Activated CD4-positive, alpha-beta memory T cell treated with anti-CD3 and anti-CD28 coated beads, Interleukin-2, amount 10 ng/mL, durations not matched to agents 7 days and 5 days (primary cell): ENCODE results near the gene EPHB2. TPM values are rescaled to one million over a fixed set of nuclear protein-coding genes. Genes with fewer than 3 reads are reported as not detected.

ENCODE experiments used
- CTCF ChIA-PET: fragments of 350-600 bp; sonication (Branson Sonifier 250); formaldehyde crosslinking; loops from one replicate; lab custom pipeline; 2021; ENCODE audit warnings: antibody characterized with exemption, inconsistent platforms; lab: Charles Lee
- POLR2A ChIA-PET: fragments of 350-600 bp; sonication (Branson Sonifier 250); formaldehyde crosslinking; loops from one replicate; lab custom pipeline; 2021; ENCODE audit warnings: antibody characterized with exemption; lab: Charles Lee
- DNase-seq: peaks from one replicate; pipeline ENCODE4 v3.0.0-alpha.2; 2020
- H3K27ac Mint-ChIP-seq: one replicate; pipeline ENCODE4 v1.8.0; 2021; ENCODE audit warnings: mild to moderate bottlenecking, mixed read lengths
- H3K27me3 Mint-ChIP-seq: one replicate; pipeline ENCODE4 v1.8.0; 2021; ENCODE audit warnings: mixed read lengths
- H3K36me3 Mint-ChIP-seq: one replicate; pipeline ENCODE4 v1.8.0; 2021; ENCODE audit warnings: low read depth, mixed read lengths
- H3K4me1 Mint-ChIP-seq: one replicate; pipeline ENCODE4 v1.8.0; 2021; ENCODE audit warnings: mixed read lengths
- H3K4me3 Mint-ChIP-seq: one replicate; pipeline ENCODE4 v1.8.0; 2021; ENCODE audit warnings: mild to moderate bottlenecking, mixed read lengths
- H3K9me3 Mint-ChIP-seq: one replicate; pipeline ENCODE4 v1.8.0; 2021; ENCODE audit warnings: mixed read lengths
- total RNA-seq, 2 experiments: library from RNA; stranded (reverse); gene quantifications; one replicate each; pipeline ENCODE4 v1.2.3, GENCODE V29; 2021

Gene EPHB2
- total RNA-seq, 2 experiments from 2014 or later = not detected

DNA sequence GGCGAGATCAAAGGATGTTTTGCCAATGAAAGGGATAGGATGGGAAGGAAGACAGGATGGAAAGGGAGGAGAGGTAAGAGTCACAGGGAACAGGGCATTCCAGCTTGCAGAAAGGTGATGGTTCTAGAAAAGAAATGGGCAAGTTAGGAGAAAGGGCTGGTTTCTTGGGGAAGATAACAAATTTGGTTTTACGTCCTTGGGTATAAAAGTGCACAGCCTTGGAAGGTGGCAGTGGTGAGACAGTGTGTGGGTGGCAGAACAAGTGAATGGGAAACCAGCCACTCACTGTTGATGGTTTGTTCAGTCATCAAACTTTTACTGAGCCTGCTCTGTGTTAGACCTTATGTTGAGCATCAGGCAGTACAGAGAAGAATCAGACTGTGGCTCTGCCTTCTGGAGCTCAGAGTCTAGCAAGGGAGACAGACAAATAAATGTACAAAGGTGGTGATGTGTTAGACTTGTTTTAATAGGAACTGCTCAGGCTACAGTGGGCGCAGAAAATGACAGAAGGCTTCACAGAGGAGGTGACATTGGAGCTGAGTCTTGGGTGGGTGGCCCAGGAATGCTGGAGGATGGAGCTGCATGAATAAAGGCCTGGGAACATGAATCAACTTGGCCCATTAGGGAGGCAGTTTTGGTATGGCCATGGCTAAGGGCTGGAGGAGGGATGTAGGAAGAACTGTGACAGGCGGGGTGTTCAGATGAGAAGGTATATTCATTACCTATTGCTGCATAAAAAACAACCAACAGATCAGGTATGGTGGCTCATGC, 76.3 kb downstream of the EPHB2 start:
- H3K27me3 Mint-ChIP-seq = peaks cover 8% of the 10 kb centered on the region
- H3K27ac Mint-ChIP-seq = no peak overlapping the region
- no peak for DNase-seq
- H3K9me3 Mint-ChIP-seq = no peaks in the 10 kb centered on the region
- no peaks in the 10 kb centered on the region for H3K36me3 Mint-ChIP-seq
- CTCF ChIA-PET = no interaction called here
- H3K4me1 Mint-ChIP-seq = no peaks in the 10 kb centered on the region
- POLR2A ChIA-PET = no interaction called here
- H3K4me3 Mint-ChIP-seq = no peak overlapping the region

DNA sequence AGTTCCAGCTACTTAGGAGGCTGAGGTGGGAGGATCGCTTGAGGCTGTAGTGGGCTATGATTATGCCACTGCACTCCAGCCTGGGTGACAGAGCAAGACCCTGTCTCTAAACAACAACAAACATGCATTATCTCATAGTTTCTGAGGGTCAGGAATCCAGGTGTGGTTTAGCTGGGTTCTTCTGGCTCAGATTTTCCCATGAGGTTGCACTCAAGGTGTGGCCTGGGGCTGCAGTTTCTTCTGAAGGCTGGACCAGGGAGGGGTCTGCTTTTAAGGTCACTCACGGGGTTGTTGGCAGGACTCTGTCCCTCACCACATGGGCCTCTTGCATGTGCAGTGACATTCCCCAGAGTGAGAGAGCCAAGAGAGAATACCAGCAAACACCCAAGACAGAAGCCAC, 77.0 kb downstream of the EPHB2 start:
- ChIA-PET CTCF (no interaction called here), POLR2A (no interaction called here)
- DNase-seq = no peak
- peaks cover 8% of the 10 kb centered on the region for H3K27me3 Mint-ChIP-seq
- H3K4me3 Mint-ChIP-seq = no peak overlapping the region
- no peak overlapping the region for H3K27ac Mint-ChIP-seq
- no peaks in the 10 kb centered on the region for H3K36me3 Mint-ChIP-seq
- no peaks in the 10 kb centered on the region for H3K9me3 Mint-ChIP-seq
- H3K4me1 Mint-ChIP-seq = no peaks in the 10 kb centered on the region

DNA sequence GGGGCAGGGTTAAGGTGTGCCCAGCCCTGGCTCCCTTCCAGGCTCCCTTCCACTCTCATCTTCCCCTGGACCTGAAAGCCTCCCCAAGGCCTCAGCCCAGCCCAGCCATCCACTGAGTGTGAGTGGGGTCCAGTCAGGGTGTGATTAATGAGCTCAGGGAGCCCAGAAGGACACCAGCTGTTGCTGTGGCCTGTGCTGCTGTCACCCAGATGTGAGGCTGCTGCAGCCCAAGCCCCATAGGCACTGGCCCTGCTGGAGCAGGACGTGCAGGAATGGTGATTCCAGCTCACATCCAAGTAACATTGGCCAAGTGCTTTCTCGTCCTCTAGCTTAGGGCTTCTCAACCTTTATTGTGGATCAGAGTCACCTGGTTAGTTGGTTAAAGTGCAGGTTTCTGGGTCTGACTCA, 77.6 kb downstream of the EPHB2 start:
- Mint-ChIP-seq H3K27me3 (peaks cover 8% of the 10 kb centered on the region), H3K27ac (no peak overlapping the region), H3K9me3 (no peaks in the 10 kb centered on the region), H3K36me3 (no peaks in the 10 kb centered on the region), H3K4me3 (no peak overlapping the region), H3K4me1 (no peaks in the 10 kb centered on the region)
- ChIA-PET POLR2A (no interaction called here), CTCF (interaction anchor here (0.7 kb wide), 1 partner anchor 427 kb away, joined by 4 read pairs; no protein-coding TSS in a partner anchor)
- DNase-seq = no peak

DNA sequence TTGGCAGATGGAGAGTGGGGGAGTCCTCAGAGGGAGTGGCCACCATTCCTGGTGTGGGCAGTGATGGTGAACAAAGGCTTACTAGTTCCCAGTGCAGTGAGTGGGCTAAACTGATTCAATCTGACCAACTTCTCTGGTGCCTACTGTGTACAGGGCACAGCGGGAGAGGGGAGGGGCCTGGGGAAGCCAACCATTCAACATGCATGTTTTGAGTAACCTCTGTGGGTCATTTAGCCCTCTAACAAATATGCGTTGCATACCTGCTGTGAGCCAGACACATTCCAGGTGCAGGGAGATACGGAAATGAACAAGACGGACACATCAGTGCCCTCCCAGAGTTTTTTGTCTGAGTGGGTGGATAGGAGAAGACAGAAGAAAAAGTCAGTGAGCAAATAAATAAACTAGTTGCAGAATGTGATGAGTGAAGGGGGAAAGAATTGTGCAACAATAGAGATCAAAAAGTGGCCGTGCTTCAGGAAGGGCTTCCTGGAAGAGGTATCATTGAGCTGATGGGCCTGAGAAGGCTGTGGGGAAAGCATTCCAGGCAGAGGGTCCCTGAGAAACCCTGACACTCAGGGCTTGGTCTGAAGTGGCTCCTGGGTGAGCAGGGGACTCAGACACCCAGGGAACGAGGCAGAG, 78.8 kb downstream of the EPHB2 start:
- ChIA-PET POLR2A (no interaction called here), CTCF (no interaction called here)
- H3K4me1 Mint-ChIP-seq = no peaks in the 10 kb centered on the region
- DNase-seq = no peak
- H3K27me3 Mint-ChIP-seq = peaks cover 8% of the 10 kb centered on the region
- H3K36me3 Mint-ChIP-seq = no peaks in the 10 kb centered on the region
- H3K27ac Mint-ChIP-seq = no peak overlapping the region
- H3K4me3 Mint-ChIP-seq = no peak overlapping the region
- no peaks in the 10 kb centered on the region for H3K9me3 Mint-ChIP-seq

DNA sequence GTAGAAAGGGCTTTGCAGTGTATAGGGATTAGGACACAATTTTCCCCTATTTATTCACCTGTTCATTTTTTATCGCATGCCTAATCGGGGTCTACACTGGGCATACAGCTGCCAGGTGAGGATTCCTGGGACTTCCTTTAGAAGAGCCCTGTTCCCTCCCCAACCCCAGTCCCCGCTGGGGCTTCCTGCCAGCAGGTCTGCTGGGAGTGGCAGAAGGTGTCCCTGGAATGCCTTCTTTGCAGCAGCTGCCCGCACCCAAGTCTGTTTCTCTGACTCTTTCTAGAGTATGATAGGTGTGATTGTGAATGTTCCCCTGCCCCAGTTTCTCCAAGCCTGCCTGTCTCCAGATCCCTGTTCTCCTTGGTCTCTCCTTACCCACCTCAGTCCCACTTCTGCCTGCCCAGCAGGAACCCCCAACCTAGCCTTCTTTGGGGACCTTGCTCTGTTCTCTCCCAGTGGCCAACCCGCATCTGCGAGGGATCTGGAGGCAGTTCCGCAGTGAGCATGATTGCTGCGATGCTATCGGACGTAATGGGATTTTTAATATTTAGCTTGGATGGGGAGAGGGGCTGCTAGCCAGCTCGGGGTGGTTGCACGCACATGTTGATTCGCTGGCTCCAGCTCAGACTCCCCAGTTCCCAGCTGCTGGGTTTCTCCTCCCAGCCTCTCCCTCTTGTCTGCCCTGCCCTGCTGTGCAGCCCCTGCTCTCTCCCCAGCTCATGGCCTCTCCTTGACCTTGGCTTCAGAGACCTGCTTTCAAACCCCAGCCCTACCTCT, 79.8 kb downstream of the EPHB2 start:
- no peaks in the 10 kb centered on the region for H3K36me3 Mint-ChIP-seq
- no peaks in the 10 kb centered on the region for H3K4me1 Mint-ChIP-seq
- ChIA-PET CTCF (interaction anchor here (0.7 kb wide), 1 partner anchor 340 kb away, joined by 3 read pairs; no protein-coding TSS in a partner anchor), POLR2A (no interaction called here)
- no peak overlapping the region for H3K4me3 Mint-ChIP-seq
- no peak overlapping the region for H3K27ac Mint-ChIP-seq
- no peaks in the 10 kb centered on the region for H3K9me3 Mint-ChIP-seq
- peaks cover 8% of the 10 kb centered on the region for H3K27me3 Mint-ChIP-seq
- DNase-seq = no peak

DNA sequence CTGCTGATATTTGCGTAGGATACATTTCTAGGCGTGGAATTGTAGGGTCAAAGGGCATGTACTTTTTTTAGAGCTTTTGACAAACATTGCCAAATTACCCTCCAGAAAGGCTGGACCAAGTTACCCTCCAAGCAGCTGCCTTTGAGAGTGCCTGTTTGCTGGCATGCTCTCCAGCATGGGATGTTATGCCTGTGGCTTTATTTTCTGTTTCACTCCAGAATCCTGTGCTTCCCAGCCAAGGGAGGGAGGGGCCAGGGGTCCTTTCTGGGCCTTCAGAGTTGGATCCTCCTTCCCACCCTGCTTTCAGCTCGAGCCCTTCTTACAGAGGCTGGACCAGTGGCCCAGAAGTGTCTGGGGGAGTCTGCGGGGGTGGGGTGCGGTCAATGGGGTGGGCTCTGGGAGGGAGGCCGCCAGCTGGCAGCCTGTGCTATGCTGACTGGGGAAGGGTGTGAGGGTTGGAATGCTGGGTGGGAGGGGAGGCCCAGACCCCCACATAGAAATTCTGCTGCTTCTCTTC, 81.2 kb downstream of the EPHB2 start:
- Mint-ChIP-seq H3K36me3 (no peaks in the 10 kb centered on the region), H3K27me3 (peaks cover 4% of the 10 kb centered on the region), H3K9me3 (no peaks in the 10 kb centered on the region), H3K4me3 (no peak overlapping the region), H3K27ac (no peak overlapping the region), H3K4me1 (no peaks in the 10 kb centered on the region)
- POLR2A ChIA-PET = no interaction called here
- DNase-seq = no peak
- CTCF ChIA-PET = no interaction called here

DNA sequence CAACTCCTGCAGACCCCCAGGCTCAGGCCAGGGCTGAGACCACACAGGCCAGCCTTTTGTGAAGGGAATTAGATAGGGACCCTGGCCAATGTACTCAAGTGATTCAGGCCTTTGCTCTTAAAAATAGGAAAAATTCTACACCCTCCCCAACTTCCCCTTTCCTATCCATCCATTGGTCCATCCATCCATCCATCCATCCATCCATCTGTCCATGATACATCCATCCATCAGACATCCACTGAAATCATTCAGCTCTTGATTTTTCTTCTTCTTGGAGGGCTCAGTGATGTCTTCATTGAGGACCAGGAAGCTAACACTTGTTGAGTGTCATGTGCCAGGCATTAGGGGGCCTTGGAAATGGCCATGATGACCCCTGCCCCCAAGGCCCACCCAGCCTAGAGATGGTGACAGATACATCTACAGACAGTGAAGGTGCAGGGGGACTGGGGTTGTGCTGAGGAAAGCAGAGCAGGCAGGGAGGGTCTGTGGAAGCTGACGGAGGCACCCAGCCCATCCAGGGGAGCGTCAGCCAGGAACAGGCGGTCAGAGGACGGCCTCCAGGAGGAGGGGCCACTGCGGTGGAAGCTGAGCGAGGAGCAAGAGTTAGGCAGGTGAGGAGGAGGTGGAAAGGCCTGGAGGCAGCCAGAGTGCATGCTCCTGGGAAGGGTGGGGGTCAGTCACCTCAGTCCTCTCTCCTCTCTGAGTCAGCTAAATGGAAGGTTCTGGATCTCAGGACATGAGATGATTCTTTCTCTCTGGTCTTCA, 81.9 kb downstream of the EPHB2 start:
- no peak overlapping the region for H3K27ac Mint-ChIP-seq
- peaks cover 3% of the 10 kb centered on the region for H3K27me3 Mint-ChIP-seq
- H3K4me1 Mint-ChIP-seq = no peaks in the 10 kb centered on the region
- DNase-seq = no peak
- H3K9me3 Mint-ChIP-seq = no peaks in the 10 kb centered on the region
- H3K4me3 Mint-ChIP-seq = no peak overlapping the region
- POLR2A ChIA-PET = no interaction called here
- CTCF ChIA-PET = no interaction called here
- no peaks in the 10 kb centered on the region for H3K36me3 Mint-ChIP-seq

DNA sequence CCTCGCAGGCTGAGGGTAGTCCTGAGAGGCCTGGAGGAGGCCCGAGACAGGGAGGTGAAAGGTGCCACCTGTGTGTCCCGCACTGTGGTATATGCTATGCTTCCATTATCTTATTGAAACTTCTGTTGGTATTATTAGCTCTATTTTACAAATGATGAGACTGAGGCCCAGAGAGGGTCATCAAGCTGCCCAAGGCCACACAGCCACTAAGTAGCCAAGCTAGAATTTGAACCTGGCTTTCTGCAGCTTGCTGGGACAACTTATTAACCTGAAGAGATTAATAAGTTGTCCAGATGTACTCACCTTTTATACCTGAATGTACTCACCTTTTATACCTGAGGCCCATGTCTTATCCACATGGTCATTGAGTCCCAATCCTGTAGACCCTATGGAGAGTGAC, 83.0 kb downstream of the EPHB2 start:
- Mint-ChIP-seq H3K9me3 (no peaks in the 10 kb centered on the region), H3K27me3 (peaks cover 6% of the 10 kb centered on the region), H3K4me1 (no peaks in the 10 kb centered on the region), H3K27ac (no peak overlapping the region), H3K36me3 (no peaks in the 10 kb centered on the region), H3K4me3 (no peak overlapping the region)
- DNase-seq = no peak
- ChIA-PET CTCF (no interaction called here), POLR2A (no interaction called here)

DNA sequence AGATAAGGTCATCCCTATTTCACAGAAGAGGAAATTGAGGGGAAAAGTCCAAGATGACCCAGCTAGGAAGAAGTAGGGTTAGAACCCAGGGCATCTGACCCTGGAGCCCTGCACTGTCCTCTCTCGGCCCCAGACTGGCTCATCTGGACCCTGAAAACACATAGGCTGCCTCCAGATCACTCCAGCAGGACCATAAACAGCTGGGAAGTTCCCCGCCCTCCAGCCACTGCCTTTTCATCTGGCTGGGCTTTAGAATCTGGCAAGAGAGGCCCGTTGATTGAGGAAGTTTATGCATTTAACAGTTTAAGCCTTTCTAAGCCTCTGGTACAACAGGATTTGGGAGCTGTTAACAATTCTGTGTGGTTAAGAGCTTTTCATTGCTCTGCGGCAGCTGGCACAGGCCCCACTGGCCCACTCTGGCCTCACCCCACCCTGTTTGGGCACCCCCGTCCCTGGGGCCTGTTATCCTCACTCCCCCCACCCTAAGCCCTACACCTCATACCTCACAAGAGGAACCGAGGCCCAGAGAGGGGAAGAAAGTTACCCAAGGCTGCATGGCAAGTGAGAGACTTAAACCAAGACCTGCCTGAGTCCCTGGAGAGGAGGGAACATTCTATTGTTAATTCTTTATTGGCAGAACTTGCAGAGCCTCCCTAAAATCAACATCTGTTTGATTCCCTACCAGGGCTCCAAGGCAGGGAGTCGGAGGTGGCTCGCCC, 84.2 kb downstream of the EPHB2 start:
- ChIA-PET CTCF (interaction anchor here (1.1 kb wide), 1 partner anchor 90 kb away, joined by 3 read pairs; no protein-coding TSS in a partner anchor), POLR2A (no interaction called here)
- Mint-ChIP-seq H3K9me3 (no peaks in the 10 kb centered on the region), H3K4me1 (no peaks in the 10 kb centered on the region), H3K27me3 (peaks cover 6% of the 10 kb centered on the region), H3K4me3 (no peak overlapping the region), H3K36me3 (no peaks in the 10 kb centered on the region), H3K27ac (no peak overlapping the region)
- DNase-seq = no peak

DNA sequence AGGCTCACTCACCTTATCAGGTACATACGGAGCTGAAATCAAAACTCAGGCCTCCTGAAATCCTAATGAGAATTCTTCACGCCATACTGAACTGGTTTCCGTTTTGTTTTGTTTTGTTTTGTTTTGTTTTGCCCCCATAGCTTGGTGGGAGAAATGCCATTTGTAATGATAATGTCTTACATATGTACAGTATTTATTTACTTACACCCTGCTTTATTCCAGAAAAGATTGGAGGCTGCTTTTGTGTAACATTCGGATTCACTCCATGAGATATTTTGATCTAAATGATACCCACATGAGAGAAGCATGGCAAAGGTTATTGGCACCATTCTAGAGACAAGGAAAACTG, 84.7 kb downstream of the EPHB2 start:
- no peaks in the 10 kb centered on the region for H3K36me3 Mint-ChIP-seq
- ChIA-PET POLR2A (no interaction called here), CTCF (interaction anchor here (1.1 kb wide), 1 partner anchor 91 kb away, joined by 3 read pairs; no protein-coding TSS in a partner anchor)
- peaks cover 6% of the 10 kb centered on the region for H3K27me3 Mint-ChIP-seq
- no peak overlapping the region for H3K27ac Mint-ChIP-seq
- no peaks in the 10 kb centered on the region for H3K4me1 Mint-ChIP-seq
- no peak overlapping the region for H3K4me3 Mint-ChIP-seq
- H3K9me3 Mint-ChIP-seq = no peaks in the 10 kb centered on the region
- DNase-seq = no peak

DNA sequence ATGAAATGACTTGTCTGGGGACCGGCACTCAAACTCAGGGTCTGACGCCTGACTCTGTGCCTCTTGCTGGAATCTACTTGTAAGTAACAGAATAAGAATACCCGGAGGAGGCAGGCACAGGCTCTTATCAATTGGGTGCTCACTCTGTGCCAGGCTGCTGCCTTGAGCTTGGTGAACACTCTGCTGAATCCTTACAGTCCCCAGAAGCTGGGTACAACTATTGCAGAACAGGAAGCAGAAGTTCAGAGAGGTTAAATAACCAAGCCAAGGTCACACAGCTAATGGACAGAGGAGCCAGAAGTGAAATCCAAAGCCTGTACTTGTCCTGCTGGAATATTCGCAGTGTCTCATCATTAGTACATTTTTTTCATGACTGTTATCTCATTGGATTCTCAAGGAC, 86.0 kb downstream of the EPHB2 start:
- ChIA-PET POLR2A (no interaction called here), CTCF (no interaction called here)
- peaks cover 6% of the 10 kb centered on the region for H3K27me3 Mint-ChIP-seq
- H3K4me3 Mint-ChIP-seq = no peak overlapping the region
- no peaks in the 10 kb centered on the region for H3K36me3 Mint-ChIP-seq
- H3K9me3 Mint-ChIP-seq = no peaks in the 10 kb centered on the region
- no peak for DNase-seq
- no peak overlapping the region for H3K27ac Mint-ChIP-seq
- H3K4me1 Mint-ChIP-seq = no peaks in the 10 kb centered on the region

DNA sequence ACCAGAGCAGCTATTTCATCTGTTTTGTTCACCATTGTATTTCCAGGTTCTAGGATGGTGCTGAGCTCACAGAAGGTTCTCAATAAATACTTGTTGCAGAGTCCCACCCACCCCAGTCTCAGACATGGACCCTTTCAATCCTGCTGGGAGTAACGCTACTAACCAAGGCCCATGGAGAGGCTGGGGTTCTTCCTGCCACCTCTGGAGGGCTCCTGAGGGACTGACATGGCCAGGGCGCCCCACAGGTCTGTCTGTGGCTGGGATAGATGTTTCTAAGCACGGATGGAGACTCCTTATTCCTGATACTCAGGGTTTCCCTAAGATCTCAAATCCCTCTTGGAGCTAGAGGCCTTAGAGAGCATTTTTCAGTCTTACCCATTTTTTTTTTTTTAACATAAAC, 87.4 kb downstream of the EPHB2 start:
- ChIA-PET CTCF (no interaction called here), POLR2A (no interaction called here)
- Mint-ChIP-seq H3K27ac (no peak overlapping the region), H3K27me3 (peaks cover 6% of the 10 kb centered on the region), H3K36me3 (no peaks in the 10 kb centered on the region), H3K9me3 (no peaks in the 10 kb centered on the region), H3K4me3 (no peak overlapping the region), H3K4me1 (no peaks in the 10 kb centered on the region)
- DNase-seq = no peak
